ENCODE results near the gene ZNF433. TPM values are rescaled to one million over a fixed set of nuclear protein-coding genes. Genes with fewer than 3 reads are reported as not detected.

The ZNF433 gene
- total RNA-seq, 2 donors from 2014 or later = 3.9 to 7.9 TPM

GRCh38 chr19:11989112-11989456 lies 46.4 kb downstream of the ZNF433 start:
- 80 to 87% methylated on average over 9 of the region's 9 CpGs for WGBS, 2 experiments (ENCODE audit: insufficient coverage in 1 of 2, insufficient read length in 1 of 2)
- Histone ChIP-seq H3K9ac (ENCODE audit: extremely low read depth, low read length, poor library complexity, severe bottlenecking) (no peak overlapping the region), H3K36me3 (ENCODE audit: control insufficient read depth, insufficient read depth, low read length) (peaks cover 9% of the 10 kb centered on the region), H3K27ac (ENCODE audit: low read depth, low read length) (no peak overlapping the region), H3K27me3 (ENCODE audit: control insufficient read depth, insufficient read depth, low read length, poor library complexity, severe bottlenecking) (no peaks in the 10 kb centered on the region), H3K4me3 (ENCODE audit: low read length) (peak overlapping the region; percentile 88), H3K4me1 (ENCODE audit: control insufficient read depth, insufficient read depth, low read length) (no peaks in the 10 kb centered on the region), H3K9me3 (ENCODE audit: control insufficient read depth, low read length) (peaks cover 6% of the 10 kb centered on the region)
- no peak for TF ChIP-seq CTCF (conservative IDR thresholded peaks at IDR 0.05)
- Mint-ChIP-seq H3K4me1 (peaks cover 6% of the 10 kb centered on the region), H3K9me3 (peaks cover 25% of the 10 kb centered on the region), H3K36me3 (ENCODE audit: low read depth) (peaks cover 21% of the 10 kb centered on the region), H3K27me3 (ENCODE audit: insufficient read depth) (peaks cover 2% of the 10 kb centered on the region), H3K27ac (no peak overlapping the region), H3K4me3 (peak overlapping the region; percentile 95)
- DNase-seq = no peak

- peak overlapping the region; percentile 95 for H3K4me3 Mint-ChIP-seq
- peak overlapping the region; percentile 88 for H3K4me3 ChIP-seq (ENCODE audit: low read length)
- H3K4me1 ChIP-seq (ENCODE audit: control insufficient read depth, insufficient read depth, low read length) = no peaks in the 10 kb centered on the region
- peaks cover 15% of the 10 kb centered on the region for H3K36me3 Mint-ChIP-seq (ENCODE audit: low read depth)
- H3K27me3 ChIP-seq (ENCODE audit: control insufficient read depth, insufficient read depth, low read length, poor library complexity, severe bottlenecking) = no peaks in the 10 kb centered on the region
- peaks cover 6% of the 10 kb centered on the region for H3K4me1 Mint-ChIP-seq
- peaks cover 2% of the 10 kb centered on the region for H3K27me3 Mint-ChIP-seq (ENCODE audit: insufficient read depth)
- 0 to 1% methylated on average over 16 to 54 of the region's 54 CpGs for WGBS, 2 experiments (ENCODE audit: insufficient coverage in 1 of 2, insufficient read length in 1 of 2)
- peaks cover 33% of the 10 kb centered on the region for H3K9me3 Mint-ChIP-seq
- peak; percentile 98 for DNase-seq
- H3K27ac ChIP-seq (ENCODE audit: low read depth, low read length) = peak overlapping the region; percentile 94
- H3K9ac ChIP-seq (ENCODE audit: extremely low read depth, low read length, poor library complexity, severe bottlenecking) = peak overlapping the region; percentile 96
- H3K9me3 ChIP-seq (ENCODE audit: control insufficient read depth, low read length) = peaks cover 9% of the 10 kb centered on the region
- peak overlapping the region; percentile 99 for H3K27ac Mint-ChIP-seq
- no peak for TF ChIP-seq CTCF (conservative IDR thresholded peaks at IDR 0.05)
- peaks cover 9% of the 10 kb centered on the region for H3K36me3 ChIP-seq (ENCODE audit: control insufficient read depth, insufficient read depth, low read length)
Observed at GRCh38 chr19:11987405-11988281, 47.8 kb downstream of the ZNF433 start.

- Mint-ChIP-seq H3K4me1 (peaks cover 6% of the 10 kb centered on the region), H3K27ac (no peak overlapping the region), H3K36me3 (ENCODE audit: low read depth) (peaks cover 15% of the 10 kb centered on the region), H3K27me3 (ENCODE audit: insufficient read depth) (peaks cover 2% of the 10 kb centered on the region), H3K9me3 (peaks cover 42% of the 10 kb centered on the region), H3K4me3 (no peak overlapping the region)
- Histone ChIP-seq H3K4me3 (ENCODE audit: low read length) (peak overlapping the region; percentile 88), H3K27ac (ENCODE audit: low read depth, low read length) (no peak overlapping the region), H3K36me3 (ENCODE audit: control insufficient read depth, insufficient read depth, low read length) (peaks cover 9% of the 10 kb centered on the region), H3K9me3 (ENCODE audit: control insufficient read depth, low read length) (peaks cover 18% of the 10 kb centered on the region), H3K4me1 (ENCODE audit: control insufficient read depth, insufficient read depth, low read length) (no peaks in the 10 kb centered on the region), H3K27me3 (ENCODE audit: control insufficient read depth, insufficient read depth, low read length, poor library complexity, severe bottlenecking) (no peaks in the 10 kb centered on the region), H3K9ac (ENCODE audit: extremely low read depth, low read length, poor library complexity, severe bottlenecking) (no peak overlapping the region)
- 93 to 95% methylated on average over 14 to 17 of the region's 17 CpGs for WGBS, 2 experiments (ENCODE audit: insufficient coverage in 1 of 2, insufficient read length in 1 of 2)
- TF ChIP-seq CTCF (conservative IDR thresholded peaks at IDR 0.05) = no peak
- DNase-seq = no peak
Observed at GRCh38 chr19:11986754-11987153, 48.7 kb downstream of the ZNF433 start.
